HG02571 (cell line): ENCODE data around the gene ZFPM1.
"Not testable (repeated sequence)": the region's sequence is repeated elsewhere in the genome, so short reads cannot be mapped to it uniquely, and the experiment has no call there.

Source experiments
- ATAC-seq: cut with Tn5 transposase; IDR thresholded peaks from one replicate; pipeline ENCODE4 v1.9.1; 2021; ENCODE audit warnings: mild to moderate bottlenecking, moderate library complexity; ENCODE audit not compliant: unreplicated experiment

The ZFPM1 gene

GRCh38 chr16:88478889-88479792 is 26.1 kb downstream of the ZFPM1 start:
- no peak for ATAC-seq

DNA sequence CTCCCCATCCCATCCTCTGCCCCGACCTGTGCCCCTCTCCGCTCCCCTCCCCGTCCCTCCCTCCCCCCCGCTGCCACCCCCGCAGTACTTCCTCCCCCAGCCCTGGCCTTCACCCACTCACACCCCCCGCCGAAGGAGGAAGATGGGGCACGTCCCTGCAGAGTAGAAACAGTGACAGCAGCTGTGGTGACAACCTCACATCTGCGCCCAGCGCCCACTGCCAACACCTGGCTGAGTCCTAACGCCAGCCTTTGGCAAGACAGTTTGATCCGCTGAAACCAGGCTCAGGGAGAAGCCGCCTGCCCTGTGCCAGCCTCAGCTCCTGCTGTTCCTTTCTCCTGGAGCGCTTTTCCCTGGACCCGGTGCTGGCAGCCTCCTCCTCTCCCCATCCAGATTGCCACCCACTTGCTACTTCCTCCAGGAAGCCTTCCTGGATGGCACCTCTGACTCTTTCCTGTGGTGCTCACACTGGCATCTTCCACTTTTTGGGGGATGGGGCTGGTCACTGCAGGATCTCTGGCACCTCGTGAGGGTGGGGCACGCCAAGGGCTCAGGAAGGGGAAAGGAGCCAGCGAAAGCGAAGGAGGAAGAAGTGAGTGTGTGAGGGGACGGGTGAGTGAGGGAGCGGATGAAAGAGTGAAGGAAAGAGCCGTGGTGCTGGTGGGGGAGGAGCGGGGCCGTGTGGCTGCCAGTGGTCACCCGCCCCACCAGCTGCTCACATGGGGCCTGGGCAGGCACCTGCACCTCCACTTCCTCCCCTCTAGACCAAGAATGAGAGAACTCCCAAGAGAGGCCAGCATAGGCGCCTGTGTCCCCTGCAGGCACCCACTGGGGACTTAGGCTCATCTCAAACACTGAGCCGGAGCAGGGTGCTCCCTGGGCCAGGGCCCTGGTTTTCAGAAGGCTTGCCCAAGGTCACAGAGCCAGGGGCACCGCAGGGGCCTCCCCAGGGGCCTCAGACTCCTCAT is 27.0 kb downstream of the ZFPM1 start:
- no peak for ATAC-seq

DNA sequence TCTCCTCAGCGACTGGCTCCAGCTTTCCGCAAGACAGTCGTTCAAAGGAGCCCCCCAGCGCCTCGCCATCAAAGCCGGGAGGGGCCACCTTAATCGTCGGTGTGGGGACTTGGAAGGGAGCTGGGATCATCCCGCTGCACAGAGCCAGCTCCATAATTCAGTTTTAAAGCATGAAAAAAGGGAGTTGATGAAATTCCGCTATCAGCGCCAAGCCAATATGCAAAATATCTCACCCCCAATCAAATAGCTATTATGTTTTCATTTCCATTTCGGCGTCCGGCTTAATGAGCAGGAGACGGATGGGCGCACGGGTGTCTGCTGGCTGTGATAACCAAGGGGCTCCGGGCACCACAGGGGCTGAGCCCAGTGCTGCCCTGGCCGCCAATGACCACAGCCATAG is 27.7 kb downstream of the ZFPM1 start:
- no peak for ATAC-seq

DNA sequence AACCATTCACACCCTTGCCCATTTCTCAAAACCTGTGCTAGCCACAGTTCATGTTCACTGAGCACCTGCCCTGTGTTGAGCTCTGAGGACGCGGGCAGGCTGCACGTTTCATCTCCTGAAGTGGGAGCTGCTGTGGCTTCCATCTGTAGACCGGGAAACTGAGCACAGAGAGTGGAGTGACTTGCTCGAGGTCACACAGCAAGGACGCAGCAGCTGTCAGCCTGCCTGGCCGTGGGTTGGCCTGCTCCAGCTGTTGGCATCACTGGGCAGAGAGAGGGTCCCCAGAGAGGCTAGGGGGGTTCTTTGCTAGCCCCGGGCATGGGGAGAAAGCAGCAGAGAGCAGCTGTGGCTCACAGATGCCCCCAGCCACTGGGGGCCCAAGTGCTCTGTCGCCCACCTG is 28.8 kb downstream of the ZFPM1 start:
- no peak for ATAC-seq

DNA sequence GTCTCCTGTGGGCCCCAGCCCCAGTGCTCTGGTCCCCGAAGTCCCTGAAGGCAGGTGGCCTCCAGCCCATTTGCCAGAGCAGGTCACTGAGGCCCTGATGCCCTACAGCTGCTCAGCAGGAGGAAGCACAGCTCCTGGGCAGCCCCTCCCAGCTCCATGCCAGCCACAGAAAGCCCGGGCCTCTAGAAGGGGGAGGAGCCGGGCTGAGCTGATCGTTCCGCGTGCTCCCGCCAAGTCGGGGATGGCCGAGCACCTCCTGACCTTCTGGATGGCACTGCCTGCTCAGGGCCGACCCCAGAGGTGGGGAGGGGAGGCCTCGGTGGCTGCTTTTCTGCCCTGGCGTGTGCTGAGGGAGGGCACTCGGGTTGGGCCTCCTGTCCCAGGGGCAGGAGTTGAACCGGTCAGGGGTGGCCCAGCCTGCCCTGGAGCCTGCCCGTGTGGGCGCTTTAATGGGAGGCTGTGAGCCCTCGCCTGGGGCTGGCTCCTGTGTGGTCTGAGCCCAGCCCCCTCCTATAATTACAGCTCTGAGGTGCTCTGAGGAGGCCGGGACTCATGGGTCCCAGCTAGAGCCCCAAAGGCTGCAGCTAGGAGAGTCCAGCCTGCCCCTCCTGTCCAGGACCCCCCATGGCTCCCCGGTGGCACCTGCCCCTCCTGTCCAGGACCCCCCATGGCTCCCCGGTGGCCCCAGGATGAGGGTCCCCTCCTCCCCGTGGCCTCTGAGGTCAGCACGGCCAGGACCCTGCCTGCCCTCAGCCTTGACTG is 29.7 kb downstream of the ZFPM1 start:
- ATAC-seq, result no peak

DNA sequence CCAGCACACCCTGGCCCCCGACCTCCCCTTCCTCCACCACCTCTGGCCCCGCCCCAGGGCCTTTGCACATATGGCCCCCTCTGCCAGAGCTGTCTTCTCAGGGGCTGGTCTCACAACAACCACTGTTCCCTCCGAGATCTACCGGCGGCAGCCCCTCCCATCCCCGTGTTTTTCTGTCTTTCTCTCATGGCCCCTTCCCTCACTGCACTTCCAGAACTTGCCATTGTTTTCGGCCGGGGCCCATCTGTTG is 30.2 kb downstream of the ZFPM1 start:
- ATAC-seq, result no peak

DNA sequence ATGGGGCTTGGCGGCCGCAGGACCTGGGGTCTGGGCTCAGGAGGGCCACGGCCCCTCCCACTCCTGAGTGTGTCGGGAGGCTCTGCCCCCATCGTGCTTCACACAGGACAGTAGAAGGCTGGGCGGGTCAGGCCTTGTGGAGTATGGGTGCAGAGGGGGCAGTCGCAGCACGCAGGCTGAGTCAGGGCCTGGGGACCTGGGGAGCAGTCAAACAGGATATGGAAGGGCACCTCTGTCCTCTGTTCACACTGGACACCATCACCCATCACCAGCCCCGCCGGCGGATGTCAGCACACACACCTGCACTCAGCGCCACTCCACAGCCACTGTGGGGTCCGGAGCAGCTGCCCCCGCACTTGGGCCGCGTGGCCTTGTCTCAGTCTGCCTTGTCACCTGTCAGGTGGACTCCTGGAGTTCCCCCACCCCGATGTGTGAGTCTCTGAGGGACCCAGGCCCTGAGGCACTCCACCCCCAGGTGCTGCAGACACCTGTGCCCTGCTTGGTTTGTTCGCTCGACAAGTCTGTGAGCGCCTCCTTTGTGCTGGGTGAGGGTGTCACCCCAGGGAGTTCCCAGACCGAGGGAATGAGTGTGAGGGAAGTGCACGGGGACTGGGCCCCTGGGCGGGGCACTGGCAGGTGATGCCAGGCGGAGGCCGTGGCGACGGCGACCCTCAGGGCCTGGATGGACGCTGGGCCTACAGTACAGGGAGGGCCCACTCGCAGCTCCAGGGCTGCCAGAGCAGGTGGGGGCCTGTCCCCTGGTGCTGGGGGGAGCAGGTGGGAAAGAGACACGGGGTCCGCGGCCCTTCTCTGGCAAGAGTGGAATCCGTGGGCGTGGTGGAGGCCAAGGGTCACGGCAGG is 31.7 kb downstream of the ZFPM1 start:
- no peak for ATAC-seq

GRCh38 chr16:88485366-88485741 is 32.3 kb downstream of the ZFPM1 start:
- ATAC-seq, result not testable (repeated sequence)

DNA sequence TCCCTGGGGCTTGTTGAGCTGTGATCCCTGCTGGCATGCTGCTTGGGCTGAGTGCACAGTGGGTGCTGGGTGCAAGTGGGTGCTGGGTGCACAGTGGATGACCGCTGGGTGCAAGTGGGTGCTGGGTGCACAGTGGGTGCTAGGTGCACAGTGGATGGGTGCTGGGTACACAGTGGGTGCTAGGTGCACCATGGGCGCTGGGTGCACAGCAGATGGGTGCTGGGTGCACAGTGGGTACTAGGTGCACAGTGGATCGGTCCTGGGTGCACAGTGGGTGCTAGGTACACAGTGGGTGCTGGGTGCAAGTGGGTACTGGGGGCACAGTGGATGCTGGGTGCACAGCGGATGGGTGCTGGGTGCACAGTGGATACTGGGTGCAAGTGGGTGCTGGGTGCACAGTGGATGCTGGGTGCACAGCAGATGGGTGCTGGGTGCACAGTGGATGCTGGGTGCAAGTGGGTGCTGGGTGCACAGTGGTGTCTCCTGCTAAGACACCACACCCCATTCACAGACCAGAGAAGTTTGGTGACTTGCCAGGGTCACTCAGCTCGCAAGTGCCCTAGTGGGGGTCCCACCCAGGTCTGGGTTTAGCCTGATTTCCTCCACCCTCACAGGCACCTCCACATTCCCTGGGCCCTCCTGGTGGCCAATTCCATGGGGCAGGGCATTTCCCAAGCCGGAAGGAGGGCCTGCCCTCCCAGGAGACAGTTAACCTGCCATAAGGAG is 33.5 kb downstream of the ZFPM1 start:
- no peak for ATAC-seq

GRCh38 chr16:88487124-88487432 is 34.0 kb downstream of the ZFPM1 start:
- ATAC-seq, result no peak

DNA sequence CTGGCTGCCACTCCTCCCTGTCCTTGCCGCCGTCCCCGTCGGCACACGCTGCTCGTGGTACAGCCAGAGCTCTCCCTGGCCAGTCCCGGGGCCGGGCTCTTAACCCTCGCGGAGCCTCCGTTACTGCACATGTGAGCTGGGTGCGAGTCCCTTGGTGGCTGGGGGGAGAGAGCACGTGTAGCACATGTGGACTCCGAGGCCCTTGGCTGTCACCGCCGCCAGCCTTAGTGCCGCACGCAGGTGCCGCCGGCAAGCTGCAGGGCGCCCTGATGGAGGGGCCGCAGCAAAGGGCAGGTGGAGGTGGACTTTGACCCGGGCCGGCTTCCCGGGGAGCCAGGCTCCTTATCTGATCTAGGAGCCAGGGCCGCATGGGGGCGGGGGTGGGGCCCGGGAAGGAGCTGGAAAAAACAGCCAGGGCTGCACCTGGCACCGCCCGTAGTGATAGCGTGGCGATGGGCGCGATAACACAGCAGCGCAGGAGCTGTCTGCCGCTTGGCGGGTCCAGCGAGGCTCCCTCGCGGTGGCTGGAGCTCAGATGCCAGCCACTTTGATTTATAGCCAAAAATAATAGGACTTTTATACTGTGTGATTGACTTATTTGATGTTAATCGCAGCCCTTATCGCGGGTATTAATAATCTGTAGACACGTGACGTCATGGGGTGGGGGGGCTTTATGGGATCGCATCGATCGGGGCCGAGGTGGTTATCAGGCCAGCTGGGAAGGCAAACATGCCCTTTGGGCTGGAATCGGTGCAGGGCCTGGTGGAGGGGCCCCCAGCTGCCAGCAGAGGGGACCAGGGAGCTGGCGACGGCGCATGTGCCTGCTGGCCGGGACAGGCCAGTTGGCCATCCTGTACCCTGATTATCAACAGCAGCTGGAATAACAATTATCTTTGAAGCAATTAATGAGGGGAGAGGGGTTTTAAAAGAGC is 35.1 kb downstream of the ZFPM1 start:
- ATAC-seq, result no peak

DNA sequence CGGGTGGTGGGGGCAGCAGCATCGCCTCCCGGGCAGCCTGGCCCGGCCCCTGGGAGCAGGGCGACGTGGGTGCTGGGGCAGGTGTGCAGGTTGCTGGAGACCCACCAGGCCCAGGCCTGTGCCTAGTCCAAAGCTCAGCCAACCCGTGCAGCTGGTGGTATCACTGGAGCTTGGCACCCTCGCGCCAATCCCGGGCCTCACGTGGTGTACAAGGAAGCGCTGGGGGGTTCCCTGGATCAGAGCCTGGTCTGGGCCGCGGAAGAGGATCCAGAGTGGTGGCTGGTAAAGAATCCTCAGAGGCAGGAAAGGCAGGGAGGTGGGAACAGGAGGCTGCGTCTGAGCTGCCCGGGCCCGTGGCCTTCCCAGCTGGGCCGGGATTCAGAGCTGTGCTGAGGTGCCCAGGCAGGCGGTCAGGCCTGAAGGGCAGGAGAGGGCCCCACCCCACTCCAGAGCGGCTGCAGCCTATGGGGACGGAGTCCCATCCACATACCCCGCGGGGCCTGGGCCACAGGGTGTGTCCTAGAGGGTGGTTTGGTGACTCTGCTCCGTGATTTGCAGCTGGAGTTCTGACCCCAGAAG is 36.2 kb downstream of the ZFPM1 start:
- ATAC-seq, result no peak

GRCh38 chr16:88491001-88491559 is 38.0 kb downstream of the ZFPM1 start:
- ATAC-seq, result no peak

GRCh38 chr16:88491560-88492310 is 38.7 kb downstream of the ZFPM1 start:
- no peak for ATAC-seq

DNA sequence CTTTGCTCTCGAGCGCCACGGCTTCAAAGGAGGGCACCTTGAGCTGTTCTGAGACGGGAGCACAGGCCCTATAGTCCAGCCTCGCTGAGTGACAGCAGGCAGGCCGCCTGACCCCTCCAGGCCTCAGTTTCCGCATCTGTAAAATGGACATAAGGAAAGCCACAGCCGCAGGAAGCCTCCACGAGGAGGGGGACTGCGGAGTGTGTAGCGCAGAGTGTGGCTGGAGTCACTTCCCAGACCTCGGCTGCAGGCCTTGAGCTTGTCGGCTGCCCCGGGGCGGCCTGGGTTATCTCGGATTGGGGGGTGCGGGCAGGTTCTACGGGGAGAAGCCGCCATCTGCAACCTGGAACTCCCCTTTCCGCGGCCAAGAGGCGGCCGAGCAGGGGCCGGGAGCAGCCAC is 40.8 kb downstream of the ZFPM1 start:
- no peak for ATAC-seq

DNA sequence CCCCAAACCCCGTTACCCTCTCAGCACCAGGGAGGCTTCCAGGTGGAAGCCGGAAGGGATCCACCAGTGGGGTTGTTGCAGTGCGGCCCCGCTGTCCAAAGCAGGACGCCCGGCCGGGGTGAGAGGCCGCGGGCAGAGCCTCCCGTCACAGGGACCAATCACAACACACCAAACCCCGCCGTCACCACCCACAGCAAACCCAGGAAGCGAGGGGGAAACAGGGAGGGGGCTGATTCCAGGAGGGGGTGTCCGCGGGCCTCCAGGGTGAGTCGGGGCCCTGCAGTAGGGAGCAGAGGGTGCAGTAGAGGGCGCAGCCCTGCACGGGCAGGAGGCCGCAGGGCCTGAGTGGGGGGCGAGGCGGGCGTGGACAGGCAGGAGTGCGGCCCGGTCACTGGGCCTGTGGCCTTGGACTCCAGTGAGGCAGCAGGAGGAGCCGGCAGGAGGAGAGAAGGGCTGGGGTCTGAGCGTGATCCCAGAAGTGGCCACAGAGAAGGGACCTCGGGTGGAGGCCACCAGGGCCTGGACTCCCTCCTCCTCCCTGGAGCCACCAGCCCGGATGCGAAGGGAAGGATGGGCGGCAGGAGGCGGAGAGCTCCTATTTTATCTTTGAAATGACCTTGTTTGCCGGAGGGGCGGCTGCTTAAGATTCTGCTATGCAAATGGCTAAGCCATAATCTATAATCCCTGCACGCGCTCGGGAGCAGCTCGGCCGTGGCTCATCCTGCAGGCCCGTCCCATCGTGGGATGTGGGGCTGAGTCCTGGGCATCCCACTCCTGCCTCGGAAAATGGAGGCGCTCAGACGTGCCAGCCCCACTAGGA is 41.5 kb downstream of the ZFPM1 start:
- no peak for ATAC-seq
